SU-DHL-6 (cell line): Measurements from ENCODE around the gene SLC19A2.

ENCODE experiments used
- H2AFZ ChIP-seq: fragments of 200-600 bp; sonication (generic); 2 replicates; pipeline ENCODE4 v1.6.1; 2014; ENCODE audit warnings: low read depth, mild to moderate bottlenecking, moderate library complexity, mixed read lengths, antibody characterized with exemption, low read length; ENCODE audit not compliant: severe bottlenecking
- H3F3A ChIP-seq: fragments of 200-600 bp; shearing (Covaris generic); 2 replicates; pipeline ENCODE4 v1.6.0; 2016; ENCODE audit warnings: antibody characterized with exemption, mild to moderate bottlenecking; ENCODE audit not compliant: insufficient read depth
- H3K27ac ChIP-seq: fragments of 200-600 bp; sonication (generic); 2 replicates; pipeline ENCODE4 v1.5.1; 2016; ENCODE audit warnings: low read depth, mild to moderate bottlenecking, low read length, moderate library complexity, mixed read lengths
- H3K27me3 ChIP-seq: fragments of 200-600 bp; sonication (generic), shearing (Covaris generic); 2 replicates; pipeline ENCODE4 v1.6.0; 2014; ENCODE audit warnings: mild to moderate bottlenecking, low read length
- H3K36me3 ChIP-seq: fragments of 200-600 bp; sonication (generic); 2 replicates; pipeline ENCODE4 v1.6.1; 2014; ENCODE audit warnings: mild to moderate bottlenecking, low read length, mixed read lengths
- H3K4me2 ChIP-seq: fragments of 300-600, 200-600 bp; shearing (Covaris generic), sonication (generic); 2 replicates; pipeline ENCODE4 v1.6.0; 2014; ENCODE audit warnings: low read length, low read depth, mild to moderate bottlenecking; ENCODE audit not compliant: poor library complexity, severe bottlenecking
- H3K4me3 ChIP-seq: fragments of 200-600 bp; sonication (generic); 2 replicates; pipeline ENCODE4 v1.5.1; 2014; ENCODE audit warnings: antibody characterized with exemption, low read length, mild to moderate bottlenecking, mixed read lengths; ENCODE audit not compliant: insufficient read depth, poor library complexity, severe bottlenecking
- H3K79me2 ChIP-seq: fragments of 200-600 bp; sonication (generic); 2 replicates; pipeline ENCODE4 v1.6.1; 2014; ENCODE audit warnings: mild to moderate bottlenecking, low read length, moderate library complexity; ENCODE audit not compliant: insufficient read depth
- H3K9ac ChIP-seq: fragments of 200-600 bp; sonication (generic); 2 replicates; pipeline ENCODE4 v1.7.0; 2014; ENCODE audit warnings: mild to moderate bottlenecking, low read length
- H3K9me2 ChIP-seq: fragments of 200-600 bp; sonication (generic); replicated peaks from 2 replicates; pipeline ENCODE4 v1.6.1; 2014; ENCODE audit warnings: low read length; ENCODE audit not compliant: insufficient read depth
- H3K9me3 ChIP-seq: fragments of 200-600 bp; sonication (generic); 2 replicates; pipeline ENCODE4 v1.6.1; 2014; ENCODE audit warnings: low read length, mixed read lengths; ENCODE audit not compliant: insufficient read depth
- H4K20me1 ChIP-seq: fragments of 200-600 bp; sonication (generic); 2 replicates; pipeline ENCODE4 v1.6.1; 2014; ENCODE audit warnings: low read depth, mild to moderate bottlenecking, antibody characterized with exemption, low read length, moderate library complexity, mixed read lengths
- CTCF ChIP-seq: fragments of 200-600 bp; sonication (generic); IDR thresholded peaks from one replicate; pipeline ENCODE4 v1.5.1; 2017; ENCODE audit warnings: antibody characterized with exemption, mild to moderate bottlenecking, low read length, moderate library complexity; ENCODE audit not compliant: insufficient read depth, poor library complexity, severe bottlenecking
- EZH2phosphoT487 ChIP-seq: fragments of 200-600 bp; sonication (generic), shearing (Covaris generic); conservative IDR thresholded peaks from 2 replicates; pipeline ENCODE4 v1.6.1; 2018; ENCODE audit warnings: mild to moderate bottlenecking, antibody characterized with exemption, low read length, moderate library complexity, mixed read lengths

Gene SLC19A2

GRCh38 chr1:169495916-169496315, 10.2 kb upstream of the SLC19A2 start:
- H3K9ac ChIP-seq = no peak overlapping the region
- no peak overlapping the region for H3K27ac ChIP-seq
- no peaks in the 10 kb centered on the region for H4K20me1 ChIP-seq
- no peaks in the 10 kb centered on the region for H3K9me3 ChIP-seq
- no peaks in the 10 kb centered on the region for H3K27me3 ChIP-seq
- no peak overlapping the region for H3K4me3 ChIP-seq
- no peaks in the 10 kb centered on the region for H3F3A ChIP-seq
- H2AFZ ChIP-seq = no peak overlapping the region
- TF ChIP-seq CTCF = no peak
- TF ChIP-seq EZH2phosphoT487 = no peak
- H3K4me2 ChIP-seq = no peak overlapping the region
- H3K9me2 ChIP-seq = no peaks in the 10 kb centered on the region
- no peaks in the 10 kb centered on the region for H3K36me3 ChIP-seq
- H3K79me2 ChIP-seq = no peaks in the 10 kb centered on the region

- TF ChIP-seq CTCF (no peak), EZH2phosphoT487 (no peak)
- H3K27me3 ChIP-seq = no peaks in the 10 kb centered on the region
- no peak overlapping the region for H3K9ac ChIP-seq
- H2AFZ ChIP-seq = no peak overlapping the region
- no peaks in the 10 kb centered on the region for H3K9me2 ChIP-seq
- H3K36me3 ChIP-seq = no peaks in the 10 kb centered on the region
- H3K27ac ChIP-seq = no peak overlapping the region
- no peaks in the 10 kb centered on the region for H3K9me3 ChIP-seq
- no peak overlapping the region for H3K4me3 ChIP-seq
- no peak overlapping the region for H3K4me2 ChIP-seq
- no peaks in the 10 kb centered on the region for H4K20me1 ChIP-seq
- no peaks in the 10 kb centered on the region for H3F3A ChIP-seq
- no peaks in the 10 kb centered on the region for H3K79me2 ChIP-seq
Observed at GRCh38 chr1:169495046-169495775, 9.5 kb upstream of the SLC19A2 start.

GRCh38 chr1:169494343-169494742, 8.6 kb upstream of the SLC19A2 start:
- Histone ChIP-seq H3K4me3 (no peak overlapping the region), H3K27me3 (no peaks in the 10 kb centered on the region), H4K20me1 (no peaks in the 10 kb centered on the region), H3K9me2 (no peaks in the 10 kb centered on the region), H2AFZ (no peak overlapping the region), H3K79me2 (no peaks in the 10 kb centered on the region), H3K36me3 (no peaks in the 10 kb centered on the region), H3K4me2 (no peak overlapping the region), H3K9ac (no peak overlapping the region), H3K9me3 (no peaks in the 10 kb centered on the region), H3F3A (no peaks in the 10 kb centered on the region), H3K27ac (no peak overlapping the region)
- TF ChIP-seq EZH2phosphoT487 = no peak
- TF ChIP-seq CTCF = no peak
